ENCODE measurements around the gene AGFG1. TPM values are rescaled to one million over a fixed set of nuclear protein-coding genes. Genes with fewer than 3 reads are reported as not detected.
"Not testable (repeated sequence)": the region's sequence is repeated elsewhere in the genome, so short reads cannot be mapped to it uniquely, and the experiment has no call there.

AGFG1 gene
- total and polyA plus RNA-seq, 9 donors, result 32.7 to 51.9 (median 46.7) TPM

DNA sequence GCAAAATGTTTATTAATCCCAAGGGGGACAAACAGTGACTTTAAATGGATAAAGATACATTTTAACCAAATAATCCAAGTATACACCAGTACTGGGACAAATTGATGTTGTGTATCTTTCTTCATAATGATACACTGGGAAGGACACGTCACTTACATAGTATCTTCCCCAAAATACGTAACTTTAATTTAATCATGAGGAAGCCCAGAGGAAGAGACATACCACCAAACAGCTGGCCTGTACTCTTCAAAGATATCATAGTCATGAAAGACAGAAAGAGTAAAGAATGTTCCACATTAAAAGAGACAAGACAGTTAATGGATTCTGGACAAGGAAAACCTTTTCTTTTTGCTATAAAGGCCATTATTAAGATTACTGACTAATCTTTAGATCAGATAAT lies 37.1 kb downstream of the AGFG1 start:
- Histone ChIP-seq H3K36me3 (ENCODE audit: control insufficient read depth, insufficient read depth, low read length) (no peaks in the 10 kb centered on the region), H3K27ac (ENCODE audit: low read length) (no peak overlapping the region), H3K4me3 (ENCODE audit: low read length) (no peak overlapping the region), H3K9me3 (replicated peaks; ENCODE audit: control insufficient read depth, low read depth, low read length) (no peaks in the 10 kb centered on the region), H3K27me3 (ENCODE audit: control insufficient read depth, insufficient read depth, low read length) (no peaks in the 10 kb centered on the region), H3K4me1 (ENCODE audit: control insufficient read depth, insufficient read depth, low read length) (peaks cover 2% of the 10 kb centered on the region)
- DNase-seq, result no peak
- no CpG with 5 or more reads among the region's 2 CpGs for WGBS (ENCODE audit: insufficient coverage)

DNA sequence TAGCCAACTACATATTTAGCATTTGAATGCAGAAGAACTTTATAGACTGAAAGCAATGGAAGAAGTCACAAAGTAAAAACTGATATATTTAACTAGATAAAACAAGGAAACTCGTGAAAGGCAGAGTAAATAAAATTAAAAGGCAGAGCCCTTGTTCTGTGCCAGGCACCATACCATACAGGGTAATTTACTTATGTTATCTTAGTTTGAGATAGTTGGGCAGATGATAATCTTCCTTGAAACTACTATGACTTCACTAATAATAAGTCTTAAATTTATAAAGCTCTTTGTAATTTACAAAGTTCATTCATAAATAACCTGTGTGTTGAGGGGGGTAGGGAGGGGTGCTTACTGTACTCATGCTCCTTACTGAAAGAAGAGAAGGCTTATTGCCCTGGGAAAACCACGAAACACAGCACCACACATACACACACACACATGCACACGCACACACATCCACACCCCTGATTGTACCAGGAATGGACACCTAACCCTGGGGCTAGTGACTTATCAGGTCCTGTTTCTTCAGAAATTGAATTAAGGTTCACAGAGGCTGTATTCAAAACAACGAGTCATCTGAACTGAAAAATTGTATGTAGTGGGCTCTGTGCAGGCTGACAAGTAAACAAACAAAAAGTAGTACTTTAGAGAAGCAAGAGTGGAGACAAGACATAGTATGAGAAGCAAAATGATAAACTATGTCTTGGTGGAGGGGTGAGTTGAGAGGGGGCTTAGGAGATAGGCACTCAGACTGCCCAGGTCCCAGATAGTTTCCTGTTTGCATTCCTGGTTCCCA lies 38.1 kb downstream of the AGFG1 start:
- H3K27ac ChIP-seq (ENCODE audit: low read length), result no peak overlapping the region
- H3K4me1 ChIP-seq (ENCODE audit: control insufficient read depth, insufficient read depth, low read length), result peaks cover 2% of the 10 kb centered on the region
- H3K9me3 ChIP-seq (replicated peaks; ENCODE audit: control insufficient read depth, low read depth, low read length), result no peaks in the 10 kb centered on the region
- no peak overlapping the region for H3K4me3 ChIP-seq (ENCODE audit: low read length)
- no peaks in the 10 kb centered on the region for H3K27me3 ChIP-seq (ENCODE audit: control insufficient read depth, insufficient read depth, low read length)
- WGBS (ENCODE audit: insufficient coverage), result 64% methylated on average over 1 of the region's 4 CpGs
- H3K36me3 ChIP-seq (ENCODE audit: control insufficient read depth, insufficient read depth, low read length), result peaks cover 4% of the 10 kb centered on the region
- DNase-seq, result no peak

DNA sequence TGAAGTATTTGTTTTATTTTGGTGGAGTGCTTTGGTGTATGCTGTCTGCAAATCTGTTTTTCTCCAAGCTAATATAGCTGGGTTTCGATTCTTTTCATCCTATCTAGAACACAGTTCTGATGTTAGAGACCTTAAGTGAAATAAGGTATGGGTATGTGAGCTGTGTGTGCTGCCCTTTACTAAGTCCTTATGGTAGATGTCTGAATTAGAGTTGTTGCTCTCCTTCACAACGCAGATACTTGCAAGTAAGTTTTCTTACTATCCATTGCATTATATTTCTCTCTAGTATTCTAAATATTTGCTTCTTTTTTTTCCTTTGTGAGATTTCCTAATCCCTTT lies 38.6 kb downstream of the AGFG1 start:
- Histone ChIP-seq H3K4me1 (ENCODE audit: control insufficient read depth, insufficient read depth, low read length) (peaks cover 2% of the 10 kb centered on the region), H3K9me3 (replicated peaks; ENCODE audit: control insufficient read depth, low read depth, low read length) (no peaks in the 10 kb centered on the region)

DNA sequence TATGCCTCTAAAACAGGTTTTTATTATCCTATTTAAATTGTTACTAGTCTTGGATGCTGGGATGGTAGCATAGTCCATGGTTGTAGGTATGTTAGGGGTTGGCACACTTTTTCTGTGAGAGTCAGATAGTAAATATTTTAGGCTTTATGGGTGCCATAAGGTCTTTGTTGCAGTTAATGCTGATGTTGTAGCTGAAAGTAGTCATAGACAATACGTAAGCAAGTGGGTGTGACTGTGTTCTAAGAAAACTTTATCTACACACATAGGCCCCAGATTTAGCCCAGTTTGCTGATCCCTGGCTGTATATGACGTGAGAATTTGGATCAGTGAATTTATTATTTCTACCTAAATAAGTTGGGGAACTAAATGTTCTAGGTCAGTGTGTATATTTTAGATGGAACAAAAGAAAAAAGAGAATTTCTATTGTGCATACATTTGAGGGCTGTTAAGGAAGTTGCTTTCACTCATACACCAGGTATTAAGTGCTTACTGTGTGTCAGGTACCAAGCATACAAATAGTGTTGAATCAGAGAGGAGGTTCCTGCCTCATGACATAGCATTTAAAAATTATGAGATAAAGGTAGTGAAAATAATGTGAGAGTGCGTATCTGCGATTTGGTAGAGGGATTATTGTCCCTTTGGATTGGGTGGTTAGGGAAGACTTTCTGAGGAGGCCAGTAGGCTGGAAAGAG lies 39.4 kb downstream of the AGFG1 start:
- no peaks in the 10 kb centered on the region for H3K9me3 ChIP-seq (replicated peaks; ENCODE audit: control insufficient read depth, low read depth, low read length)
- no peaks in the 10 kb centered on the region for H3K27me3 ChIP-seq (ENCODE audit: control insufficient read depth, insufficient read depth, low read length)
- DNase-seq, result no peak
- 94% methylated on average over 2 of the region's 4 CpGs for WGBS (ENCODE audit: insufficient coverage)
- no peak overlapping the region for H3K4me3 ChIP-seq (ENCODE audit: low read length)
- peaks cover 2% of the 10 kb centered on the region for H3K4me1 ChIP-seq (ENCODE audit: control insufficient read depth, insufficient read depth, low read length)
- no peak overlapping the region for H3K27ac ChIP-seq (ENCODE audit: low read length)
- H3K36me3 ChIP-seq (ENCODE audit: control insufficient read depth, insufficient read depth, low read length), result peaks cover 4% of the 10 kb centered on the region

More for the DNA sequence above, 38.6 kb downstream of the AGFG1 start:
- no peak overlapping the region for H3K27ac ChIP-seq (ENCODE audit: low read length)
- no peaks in the 10 kb centered on the region for H3K27me3 ChIP-seq (ENCODE audit: control insufficient read depth, insufficient read depth, low read length)
- no CpG with 5 or more reads among the region's 2 CpGs for WGBS (ENCODE audit: insufficient coverage)
- DNase-seq, result no peak
- H3K36me3 ChIP-seq (ENCODE audit: control insufficient read depth, insufficient read depth, low read length), result peaks cover 4% of the 10 kb centered on the region
- H3K4me3 ChIP-seq (ENCODE audit: low read length), result no peak overlapping the region

DNA sequence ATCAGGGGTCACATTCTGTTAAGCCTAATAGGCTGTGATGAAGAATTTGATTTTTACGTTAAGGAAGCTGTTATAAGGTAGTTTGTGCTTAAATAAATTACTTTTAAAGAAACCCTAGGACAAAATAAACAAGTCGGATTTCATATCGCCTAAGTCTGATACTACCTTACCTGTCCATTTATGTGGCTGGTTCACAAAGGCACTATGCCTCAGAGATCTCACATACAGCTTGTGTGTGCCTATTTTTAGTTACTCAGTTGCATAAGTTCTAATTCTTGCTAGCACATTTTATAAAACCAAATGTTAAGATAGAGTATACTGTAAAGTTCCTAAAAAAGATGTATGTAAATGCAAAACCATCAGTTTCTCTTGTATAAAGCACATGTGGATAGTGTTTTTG lies 40.0 kb downstream of the AGFG1 start:
- H3K27ac ChIP-seq (ENCODE audit: low read length), result no peak overlapping the region
- no peaks in the 10 kb centered on the region for H3K9me3 ChIP-seq (replicated peaks; ENCODE audit: control insufficient read depth, low read depth, low read length)
- no peak overlapping the region for H3K4me3 ChIP-seq (ENCODE audit: low read length)
- H3K4me1 ChIP-seq (ENCODE audit: control insufficient read depth, insufficient read depth, low read length), result peaks cover 2% of the 10 kb centered on the region
- peaks cover 4% of the 10 kb centered on the region for H3K36me3 ChIP-seq (ENCODE audit: control insufficient read depth, insufficient read depth, low read length)
- no peaks in the 10 kb centered on the region for H3K27me3 ChIP-seq (ENCODE audit: control insufficient read depth, insufficient read depth, low read length)
- no peak for DNase-seq
- WGBS (ENCODE audit: insufficient coverage), result no CpG with 5 or more reads among the region's 3 CpGs

DNA sequence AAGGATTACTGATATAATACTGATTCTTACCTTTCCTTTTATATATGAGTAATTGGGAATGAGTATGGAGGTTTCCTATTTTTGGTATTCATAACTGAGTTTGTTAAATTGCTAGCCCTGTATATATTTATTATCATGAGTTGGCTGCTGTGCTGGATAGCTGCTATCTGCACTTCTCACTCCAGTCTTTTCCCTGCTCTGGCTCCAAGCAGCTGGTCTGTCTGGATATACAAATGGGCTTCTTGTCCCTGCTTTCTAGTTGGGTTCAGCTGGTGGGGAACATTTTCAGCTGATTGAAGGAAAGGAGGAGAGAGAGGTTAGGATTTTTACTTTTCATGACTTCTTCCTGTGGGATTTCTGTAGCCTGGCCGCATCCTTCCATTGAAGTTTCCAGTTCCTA lies 41.2 kb downstream of the AGFG1 start:
- H3K27me3 ChIP-seq (ENCODE audit: control insufficient read depth, insufficient read depth, low read length), result no peaks in the 10 kb centered on the region
- DNase-seq, result peak; percentile 35
- H3K4me3 ChIP-seq (ENCODE audit: low read length), result no peak overlapping the region
- peaks cover 4% of the 10 kb centered on the region for H3K36me3 ChIP-seq (ENCODE audit: control insufficient read depth, insufficient read depth, low read length)
- H3K27ac ChIP-seq (ENCODE audit: low read length), result no peak overlapping the region
- WGBS (ENCODE audit: insufficient coverage), result 40% methylated on average over 1 of the region's 1 CpG
- peaks cover 2% of the 10 kb centered on the region for H3K4me1 ChIP-seq (ENCODE audit: control insufficient read depth, insufficient read depth, low read length)
- H3K9me3 ChIP-seq (replicated peaks; ENCODE audit: control insufficient read depth, low read depth, low read length), result no peaks in the 10 kb centered on the region

DNA sequence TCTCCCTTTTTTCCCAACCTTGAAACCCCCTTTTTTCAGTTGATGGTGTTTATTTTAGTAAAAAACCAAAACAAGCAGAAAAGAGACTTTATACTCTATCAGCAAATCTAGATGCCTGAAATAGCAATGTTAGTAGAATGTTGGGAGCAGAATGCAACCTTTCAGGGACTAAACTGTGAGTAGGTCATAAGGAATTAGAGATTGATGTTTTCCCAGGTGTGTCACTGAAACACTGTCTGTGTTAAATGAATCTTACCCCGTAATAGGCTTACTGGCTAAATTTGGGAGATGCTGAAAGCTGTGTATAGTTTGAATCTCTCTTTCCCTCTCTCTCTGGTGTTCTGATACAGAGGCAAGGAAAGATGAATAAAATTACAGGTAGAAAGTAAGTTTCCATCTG lies 43.8 kb downstream of the AGFG1 start:
- H3K4me1 ChIP-seq (ENCODE audit: control insufficient read depth, insufficient read depth, low read length), result peaks cover 2% of the 10 kb centered on the region
- no peak overlapping the region for H3K27ac ChIP-seq (ENCODE audit: low read length)
- WGBS (ENCODE audit: insufficient coverage), result no CpG with 5 or more reads among the region's 1 CpG

DNA sequence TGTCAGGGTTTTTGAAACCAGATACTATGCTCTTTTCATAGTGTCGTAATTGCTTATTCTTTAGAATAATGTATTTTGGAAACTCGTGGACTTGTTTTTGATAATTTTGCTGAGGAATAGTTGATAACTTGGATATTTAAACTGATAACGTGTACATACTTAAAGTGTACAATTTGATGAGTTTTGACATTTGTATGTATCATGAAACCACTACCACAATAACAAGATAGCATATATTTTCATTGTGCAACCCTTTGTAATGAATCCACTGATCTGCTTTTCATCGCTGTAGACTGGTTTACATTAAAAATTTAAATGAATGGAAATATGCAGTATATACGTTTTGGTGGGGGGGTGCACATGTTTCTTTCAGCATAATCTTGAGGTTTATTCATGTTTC lies 45.8 kb downstream of the AGFG1 start:
- no peak for DNase-seq
- Histone ChIP-seq H3K9me3 (replicated peaks; ENCODE audit: control insufficient read depth, low read depth, low read length) (no peaks in the 10 kb centered on the region), H3K4me3 (ENCODE audit: low read length) (no peak overlapping the region), H3K27me3 (ENCODE audit: control insufficient read depth, insufficient read depth, low read length) (no peaks in the 10 kb centered on the region), H3K27ac (ENCODE audit: low read length) (no peak overlapping the region), H3K4me1 (ENCODE audit: control insufficient read depth, insufficient read depth, low read length) (peaks cover 2% of the 10 kb centered on the region), H3K36me3 (ENCODE audit: control insufficient read depth, insufficient read depth, low read length) (peaks cover 4% of the 10 kb centered on the region)
- WGBS (ENCODE audit: insufficient coverage), result no CpG with 5 or more reads among the region's 5 CpGs

More for the DNA sequence above, 43.8 kb downstream of the AGFG1 start:
- Histone ChIP-seq H3K27me3 (ENCODE audit: control insufficient read depth, insufficient read depth, low read length) (no peaks in the 10 kb centered on the region), H3K9me3 (replicated peaks; ENCODE audit: control insufficient read depth, low read depth, low read length) (no peaks in the 10 kb centered on the region), H3K36me3 (ENCODE audit: control insufficient read depth, insufficient read depth, low read length) (peaks cover 4% of the 10 kb centered on the region), H3K4me3 (ENCODE audit: low read length) (no peak overlapping the region)
- no peak for DNase-seq

DNA sequence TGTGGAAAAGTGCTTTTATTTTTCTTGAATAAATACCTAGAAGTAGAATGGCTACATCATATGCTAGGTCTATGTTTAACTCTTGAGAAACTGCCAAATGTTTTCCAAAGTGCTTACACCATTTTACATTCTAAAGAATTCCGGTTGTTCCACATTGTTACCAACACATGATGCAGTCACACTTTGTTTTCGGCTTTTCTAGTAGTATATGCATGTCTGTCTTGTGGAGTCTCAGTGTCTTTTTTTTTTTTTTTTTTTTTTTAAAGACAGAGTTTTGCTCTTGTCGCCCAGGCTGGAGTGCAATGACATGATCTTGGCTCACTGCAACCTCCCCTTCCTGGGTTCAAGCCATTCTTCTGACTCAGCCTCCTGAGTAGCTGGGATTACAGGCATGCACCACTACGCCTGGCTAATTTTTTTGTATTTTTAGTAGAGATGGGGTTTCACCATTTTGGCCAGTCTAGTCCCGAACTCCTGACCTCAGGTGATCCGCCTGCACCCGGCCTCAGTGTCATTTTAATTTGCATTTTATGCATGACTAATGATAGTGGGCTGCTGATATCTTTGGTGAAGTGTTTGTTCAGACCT lies 46.4 kb downstream of the AGFG1 start:
- WGBS (ENCODE audit: insufficient coverage), result 81% methylated on average over 3 of the region's 7 CpGs
- not testable (repeated sequence) for H3K36me3 ChIP-seq (ENCODE audit: control insufficient read depth, insufficient read depth, low read length); H3K4me1 ChIP-seq (ENCODE audit: control insufficient read depth, insufficient read depth, low read length); H3K4me3 ChIP-seq (ENCODE audit: low read length); H3K27ac ChIP-seq (ENCODE audit: low read length); H3K9me3 ChIP-seq (replicated peaks; ENCODE audit: control insufficient read depth, low read depth, low read length); H3K27me3 ChIP-seq (ENCODE audit: control insufficient read depth, insufficient read depth, low read length)
- DNase-seq, result peak; percentile 10

DNA sequence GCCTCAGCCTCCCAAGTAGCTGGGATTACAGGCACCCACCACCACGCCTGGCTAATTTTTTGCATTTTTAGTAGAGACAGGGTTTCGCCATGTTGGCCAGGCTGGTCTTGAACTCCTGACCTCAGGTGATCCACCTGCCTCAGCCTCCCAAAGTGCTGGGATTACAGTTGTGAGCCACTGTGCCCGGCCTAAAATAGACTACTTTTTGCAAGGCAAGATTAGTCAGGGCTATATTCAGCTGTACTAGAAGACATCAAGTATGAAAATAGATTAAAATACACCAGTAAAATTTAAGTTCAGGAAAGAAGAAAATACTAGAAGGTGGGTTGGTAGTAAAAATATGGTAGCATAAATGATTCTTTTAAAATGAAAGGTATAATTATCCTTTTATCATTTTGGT lies 49.2 kb downstream of the AGFG1 start:
- H3K4me1 ChIP-seq (ENCODE audit: control insufficient read depth, insufficient read depth, low read length); H3K27ac ChIP-seq (ENCODE audit: low read length); H3K36me3 ChIP-seq (ENCODE audit: control insufficient read depth, insufficient read depth, low read length); H3K27me3 ChIP-seq (ENCODE audit: control insufficient read depth, insufficient read depth, low read length); H3K4me3 ChIP-seq (ENCODE audit: low read length); H3K9me3 ChIP-seq (replicated peaks; ENCODE audit: control insufficient read depth, low read depth, low read length); DNase-seq: not testable (repeated sequence)
- no CpG with 5 or more reads among the region's 3 CpGs for WGBS (ENCODE audit: insufficient coverage)
